Measurements from ENCODE around the gene BMP4.

- TF ChIP-seq RBBP5 (conservative IDR thresholded peaks at IDR 0.05) (no peak), FOXK2 (IDR thresholded peaks at IDR 0.05) (no peak), CBX5 (IDR thresholded peaks at IDR 0.05; ENCODE audit: low read depth) (no peak), CTCF (IDR thresholded peaks at IDR 0.05 in 2 of 3, conservative IDR thresholded peaks at IDR 0.05 in 1 of 3; ENCODE audit: control insufficient read depth in 2 of 3, extremely low read depth in 1 of 3, insufficient read depth in 1 of 3, low read depth in 3 of 3, low read length in 3 of 3) (no peak), ESRRA (IDR thresholded peaks at IDR 0.05; ENCODE audit: low read length) (no peak), FOS (IDR thresholded peaks at IDR 0.05; ENCODE audit: borderline replicate concordance, extremely low read depth, insufficient read length) (no peak), POLR2A (IDR thresholded peaks at IDR 0.05; ENCODE audit: low read depth, low read length) (no peak), RAD21 (IDR thresholded peaks at IDR 0.05; ENCODE audit: insufficient read depth, low read depth, low read length) (no peak), USF2 (IDR thresholded peaks at IDR 0.05; ENCODE audit: borderline replicate concordance, low read depth, low read length) (no peak), EZH2 (IDR thresholded peaks at IDR 0.05; ENCODE audit: borderline replicate concordance, control insufficient read depth, low read depth, low read length) (no peak), TBL1XR1 (IDR thresholded peaks at IDR 0.05; ENCODE audit: low read depth, low read length) (no peak), RFX5 (IDR thresholded peaks at IDR 0.05; ENCODE audit: low read depth, low read length) (no peak)
Measured at GRCh38 chr14:53943751-53944083, 12.9 kb downstream of the BMP4 start.

Data from GM12878 (cell line).